Measurements from ENCODE around the gene FGF16.

- TF ChIP-seq, protein P1, sequence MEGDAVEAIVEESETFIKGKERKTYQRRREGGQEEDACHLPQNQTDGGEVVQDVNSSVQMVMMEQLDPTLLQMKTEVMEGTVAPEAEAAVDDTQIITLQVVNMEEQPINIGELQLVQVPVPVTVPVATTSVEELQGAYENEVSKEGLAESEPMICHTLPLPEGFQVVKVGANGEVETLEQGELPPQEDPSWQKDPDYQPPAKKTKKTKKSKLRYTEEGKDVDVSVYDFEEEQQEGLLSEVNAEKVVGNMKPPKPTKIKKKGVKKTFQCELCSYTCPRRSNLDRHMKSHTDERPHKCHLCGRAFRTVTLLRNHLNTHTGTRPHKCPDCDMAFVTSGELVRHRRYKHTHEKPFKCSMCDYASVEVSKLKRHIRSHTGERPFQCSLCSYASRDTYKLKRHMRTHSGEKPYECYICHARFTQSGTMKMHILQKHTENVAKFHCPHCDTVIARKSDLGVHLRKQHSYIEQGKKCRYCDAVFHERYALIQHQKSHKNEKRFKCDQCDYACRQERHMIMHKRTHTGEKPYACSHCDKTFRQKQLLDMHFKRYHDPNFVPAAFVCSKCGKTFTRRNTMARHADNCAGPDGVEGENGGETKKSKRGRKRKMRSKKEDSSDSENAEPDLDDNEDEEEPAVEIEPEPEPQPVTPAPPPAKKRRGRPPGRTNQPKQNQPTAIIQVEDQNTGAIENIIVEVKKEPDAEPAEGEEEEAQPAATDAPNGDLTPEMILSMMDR (conservative IDR thresholded peaks at IDR 0.05 in 1 of 2, IDR thresholded peaks at IDR 0.05 in 1 of 2; ENCODE audit: extremely low read depth in 1 of 2, insufficient read depth in 1 of 2, low read depth in 1 of 2, low read length in 2 of 2), result no peak
- no peak for TF ChIP-seq EZH2 (IDR thresholded peaks at IDR 0.05; ENCODE audit: borderline replicate concordance, low read length)
Measured at GRCh38 chrX:77426811-77427210, 20.4 kb upstream of the FGF16 start.
